OCI-LY1 (cell line): Measurements from ENCODE around the gene IL3.

Source experiments
- EZH2 ChIP-seq: fragments of 200-600 bp; sonication (generic), shearing (Covaris generic); IDR thresholded peaks from 2 replicates; pipeline ENCODE4 v1.8.0; 2017; ENCODE audit warnings: borderline replicate concordance, mixed run types, mild to moderate bottlenecking, antibody characterized with exemption, low read length, moderate library complexity, mixed read lengths
- TF ChIP-seq, protein P1 (sequence below): fragments of 200-600 bp; sonication (generic), shearing (Covaris generic); IDR thresholded peaks from 2 replicates; pipeline ENCODE4 v1.5.1; 2017; ENCODE audit warnings: mild to moderate bottlenecking, antibody characterized with exemption, low read length, moderate library complexity, mixed read lengths

DNA sequence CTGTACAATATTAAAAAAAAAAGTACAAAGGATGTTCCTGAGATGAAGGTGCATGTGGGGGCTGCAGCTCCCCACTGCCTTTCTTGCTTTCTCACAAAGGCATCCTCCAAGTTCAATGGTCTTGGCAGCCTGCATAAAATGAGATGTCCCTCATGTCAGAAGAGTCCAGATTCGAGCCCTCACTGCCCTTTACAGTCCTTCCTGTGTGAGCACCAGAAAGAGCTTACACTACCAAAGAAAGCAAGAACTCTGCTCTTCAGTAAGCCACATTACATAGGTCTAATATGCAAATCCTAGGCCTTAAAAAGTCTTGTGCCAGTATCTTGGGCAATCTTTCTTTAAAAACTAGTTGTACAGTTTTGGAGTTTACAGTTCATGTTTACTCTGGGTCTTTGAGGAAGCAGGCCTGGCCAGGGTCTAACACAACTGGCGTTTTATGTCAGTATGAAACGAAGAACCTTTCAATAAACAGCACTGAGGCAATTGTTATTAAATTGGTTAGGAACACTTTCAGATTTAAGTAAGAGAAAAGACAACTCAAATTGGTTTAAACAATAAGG, 49.1 kb downstream of the IL3 start:
- TF ChIP-seq, protein P1, sequence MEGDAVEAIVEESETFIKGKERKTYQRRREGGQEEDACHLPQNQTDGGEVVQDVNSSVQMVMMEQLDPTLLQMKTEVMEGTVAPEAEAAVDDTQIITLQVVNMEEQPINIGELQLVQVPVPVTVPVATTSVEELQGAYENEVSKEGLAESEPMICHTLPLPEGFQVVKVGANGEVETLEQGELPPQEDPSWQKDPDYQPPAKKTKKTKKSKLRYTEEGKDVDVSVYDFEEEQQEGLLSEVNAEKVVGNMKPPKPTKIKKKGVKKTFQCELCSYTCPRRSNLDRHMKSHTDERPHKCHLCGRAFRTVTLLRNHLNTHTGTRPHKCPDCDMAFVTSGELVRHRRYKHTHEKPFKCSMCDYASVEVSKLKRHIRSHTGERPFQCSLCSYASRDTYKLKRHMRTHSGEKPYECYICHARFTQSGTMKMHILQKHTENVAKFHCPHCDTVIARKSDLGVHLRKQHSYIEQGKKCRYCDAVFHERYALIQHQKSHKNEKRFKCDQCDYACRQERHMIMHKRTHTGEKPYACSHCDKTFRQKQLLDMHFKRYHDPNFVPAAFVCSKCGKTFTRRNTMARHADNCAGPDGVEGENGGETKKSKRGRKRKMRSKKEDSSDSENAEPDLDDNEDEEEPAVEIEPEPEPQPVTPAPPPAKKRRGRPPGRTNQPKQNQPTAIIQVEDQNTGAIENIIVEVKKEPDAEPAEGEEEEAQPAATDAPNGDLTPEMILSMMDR, result no peak
- no peak for TF ChIP-seq EZH2
